ENCODE data around the gene SNRPD2.
A peak's percentile ranks its signal among the peaks of the same experiment; 100 is the strongest.
"Not testable (repeated sequence)": the region's sequence is repeated elsewhere in the genome, so short reads cannot be mapped to it uniquely, and the experiment has no call there.

The SNRPD2 gene

DNA sequence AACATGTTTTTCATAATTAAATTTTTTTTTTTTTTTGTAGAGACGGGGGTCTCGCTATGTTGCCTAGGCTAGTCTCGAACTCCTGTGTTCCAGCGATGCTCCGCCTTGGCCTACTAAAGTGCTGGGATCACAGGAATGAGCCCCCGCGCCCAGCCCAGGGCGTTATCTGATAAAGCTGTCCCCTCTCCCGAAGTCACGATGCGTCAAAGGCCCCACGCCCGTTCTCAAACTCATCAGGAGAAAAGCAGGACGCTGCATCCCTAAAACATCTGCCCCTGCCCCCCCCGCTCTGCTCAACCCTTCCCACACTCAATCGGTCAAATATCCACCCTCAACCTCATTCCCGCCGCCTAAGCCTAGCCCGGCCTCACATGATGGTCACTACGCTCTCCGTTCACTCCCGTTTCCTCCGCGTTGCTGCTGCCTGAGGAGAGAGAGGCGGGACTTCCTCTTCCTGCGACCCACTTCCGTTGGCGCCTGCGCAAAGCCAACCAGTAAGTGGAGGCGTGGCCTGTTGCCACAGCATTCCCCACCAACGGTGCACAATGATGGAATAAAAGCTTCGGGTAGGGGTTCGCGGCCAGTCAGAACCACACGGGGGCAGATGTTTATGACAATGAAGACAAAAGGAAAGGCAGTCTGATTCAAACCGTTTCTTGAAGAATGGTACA is at the start of gene SNRPD2:
Gene SNRPD2, minus strand, starts transcription at position 438 of the 671 bp plus-strand sequence. Its CDS starts 65 bp downstream, at position 373.
- peak; percentile 93 to 94 for DNase-seq

DNA sequence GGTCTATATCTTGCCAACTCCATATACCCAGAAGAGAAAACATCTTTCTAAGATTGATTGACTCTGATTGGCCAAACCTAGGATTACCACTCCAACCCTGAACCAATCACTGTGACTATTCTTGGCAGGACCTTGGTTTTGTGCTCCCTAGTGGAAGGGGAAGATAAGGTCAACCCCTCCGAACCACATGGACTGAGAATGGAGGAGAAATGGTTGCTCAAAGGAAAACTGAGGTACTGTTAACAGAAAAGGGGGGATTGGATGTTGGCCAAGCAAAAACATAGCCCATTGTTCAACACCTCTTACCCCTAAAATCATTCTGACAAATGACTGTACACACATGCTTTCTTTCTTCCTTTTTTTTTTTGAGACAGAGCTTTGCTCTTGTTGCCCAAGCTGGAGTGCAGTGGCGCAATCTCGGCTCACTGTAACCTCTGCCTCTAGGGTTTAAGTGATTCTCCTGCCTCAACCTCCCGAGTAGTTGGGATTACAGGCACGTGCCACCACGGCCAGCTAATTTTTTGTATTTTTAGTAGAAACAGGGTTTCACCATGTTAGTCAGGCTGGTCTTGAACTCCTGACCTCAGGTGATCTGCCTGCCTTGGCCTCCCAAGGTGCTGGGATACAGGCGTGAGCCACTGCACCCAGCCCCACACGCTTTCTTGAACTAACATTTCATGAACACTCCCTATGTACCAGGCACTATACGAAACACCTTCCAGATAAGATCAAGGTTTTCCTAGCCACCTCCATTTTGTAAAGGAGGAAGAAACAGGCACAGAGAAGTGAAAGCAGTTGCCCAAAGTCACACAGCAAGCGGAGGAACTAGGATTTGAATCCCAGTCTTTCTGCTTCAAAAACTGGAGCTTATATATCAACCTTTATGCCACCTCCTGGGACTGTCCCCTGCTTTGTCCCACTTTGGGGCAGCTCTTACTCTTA is 48.0 kb upstream of the SNRPD2 start:
- no peak for DNase-seq

DNA sequence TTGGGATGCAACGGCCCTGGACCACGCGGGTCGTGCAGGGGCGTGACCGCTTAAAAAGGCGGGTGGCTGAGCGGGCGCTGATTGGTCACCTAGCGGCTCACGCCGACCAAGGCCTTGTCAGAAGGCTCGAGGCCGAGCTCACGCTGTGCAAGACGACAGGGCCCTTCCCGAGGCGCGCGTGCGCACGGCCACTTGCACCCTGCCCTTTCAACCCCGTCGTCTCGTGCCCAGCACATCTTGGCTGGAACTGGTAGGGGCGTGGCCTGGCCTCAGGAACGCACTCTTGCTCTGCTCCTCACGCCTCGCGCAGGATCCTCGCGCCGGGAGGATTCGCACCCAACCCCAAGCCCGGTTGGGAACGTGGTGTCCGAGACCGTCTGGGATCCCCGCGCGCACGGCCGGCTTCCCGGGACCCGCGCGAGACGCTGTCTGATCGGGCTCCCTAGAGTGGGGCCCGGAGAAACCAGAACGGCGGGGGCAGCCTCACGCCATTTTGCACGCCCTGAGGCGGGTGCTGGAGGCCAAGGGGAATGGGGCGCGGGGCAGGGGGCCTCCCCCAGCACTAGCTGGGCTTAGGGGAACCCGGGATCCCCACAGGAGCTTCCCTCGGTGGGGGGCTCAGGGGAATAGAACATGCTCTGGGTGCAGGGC is 41.5 kb upstream of the SNRPD2 start, which contains the start of gene MEIOSIN:
Gene MEIOSIN, plus strand, starts transcription at position 280 of the 651 bp plus-strand sequence. CDS start 1,938 bp downstream, outside the sequence.
- no peak for DNase-seq

DNA sequence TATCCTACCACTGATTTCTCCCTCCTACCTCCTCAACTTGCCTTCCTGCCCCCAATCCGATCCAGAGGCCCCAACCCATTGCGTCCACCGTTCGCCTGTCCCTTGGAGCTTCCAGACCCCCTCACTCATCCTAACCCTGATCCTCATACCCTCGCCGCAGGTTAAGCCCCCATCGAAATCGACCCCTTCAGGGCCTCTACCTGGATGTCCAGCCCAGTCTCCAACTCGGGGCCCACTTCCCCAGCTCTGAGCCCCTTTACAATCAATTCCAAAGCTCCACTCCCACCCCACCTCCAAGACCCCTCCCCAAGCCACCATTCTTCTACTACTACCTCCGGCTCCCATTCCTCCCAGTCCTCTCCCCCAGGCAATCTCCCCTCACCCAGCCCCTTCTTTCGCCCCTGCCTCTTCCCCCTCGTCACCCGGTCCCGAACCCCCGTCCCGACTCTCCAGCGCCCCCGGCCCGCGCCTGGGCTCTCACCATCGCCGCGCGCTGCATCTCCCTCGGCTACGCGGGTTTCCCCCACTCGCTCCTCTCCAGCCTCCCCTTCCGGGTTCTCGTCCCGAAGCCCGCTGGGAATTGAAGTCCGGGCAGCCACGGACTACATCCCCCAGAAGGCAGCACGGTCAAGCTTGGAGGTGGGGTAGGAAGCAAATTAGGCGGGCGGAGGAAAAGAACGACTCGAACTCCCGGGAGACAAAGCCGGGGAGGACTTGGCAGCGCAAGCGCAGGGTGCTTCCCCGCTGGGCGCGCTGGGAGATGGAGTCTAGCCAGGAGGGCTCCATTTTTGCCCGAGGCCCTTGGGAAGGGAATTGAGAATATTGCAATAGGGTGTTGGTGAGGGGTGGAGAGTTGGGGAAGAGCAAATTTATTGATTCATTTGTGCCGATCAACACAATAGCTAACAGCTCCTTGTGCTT is 38.9 kb upstream of the SNRPD2 start, which contains the start of gene FBXO46:
Gene FBXO46, minus strand, starts transcription at position 529 of the 921 bp plus-strand sequence. CDS start 17,401 bp downstream, outside the sequence.
- peak; percentile 96 for DNase-seq

DNA sequence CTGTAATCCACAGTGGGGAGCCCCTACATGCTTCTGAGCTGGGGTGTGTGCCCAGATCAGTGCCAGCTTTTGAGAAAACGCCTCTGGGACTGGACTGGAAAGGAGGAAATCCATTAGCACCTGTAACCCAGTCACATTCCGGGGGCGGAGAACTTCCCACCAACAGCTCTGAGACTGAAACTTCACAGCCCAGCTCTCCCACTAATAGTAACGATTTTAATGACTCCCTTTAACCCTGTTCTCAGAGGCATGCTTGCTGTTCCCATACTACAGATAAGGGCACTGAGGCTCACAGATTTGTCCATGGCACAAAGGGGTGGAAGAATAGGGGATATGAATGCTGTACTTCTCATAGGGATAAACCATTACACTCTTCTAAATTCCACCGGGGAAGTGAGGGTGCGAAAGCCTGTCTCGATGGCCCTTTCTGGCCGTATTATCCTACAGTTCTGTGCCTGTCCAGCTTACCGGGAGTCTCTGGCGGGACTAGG is 38.1 kb upstream of the SNRPD2 start:
- DNase-seq, result no peak

DNA sequence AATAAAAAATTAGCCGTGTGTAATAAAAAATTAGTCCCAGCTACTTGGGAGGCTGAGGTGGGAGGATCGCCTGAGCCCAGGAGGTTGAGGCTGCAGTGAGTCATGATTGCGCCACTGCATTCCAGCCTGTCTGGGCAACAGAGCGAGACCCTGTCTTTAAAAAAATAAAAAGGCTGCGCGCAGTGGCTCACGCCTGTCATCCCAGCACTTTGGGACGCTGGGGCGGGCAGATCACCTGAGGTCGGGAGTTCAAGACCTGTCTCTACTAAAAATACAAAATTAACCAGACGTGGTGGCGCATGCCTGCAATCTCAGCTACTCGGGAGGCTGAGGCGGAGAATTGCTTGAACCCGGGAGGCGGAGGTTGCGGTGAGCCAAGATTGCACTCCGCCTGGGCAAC is 36.9 kb upstream of the SNRPD2 start:
- not testable (repeated sequence) for DNase-seq

DNA sequence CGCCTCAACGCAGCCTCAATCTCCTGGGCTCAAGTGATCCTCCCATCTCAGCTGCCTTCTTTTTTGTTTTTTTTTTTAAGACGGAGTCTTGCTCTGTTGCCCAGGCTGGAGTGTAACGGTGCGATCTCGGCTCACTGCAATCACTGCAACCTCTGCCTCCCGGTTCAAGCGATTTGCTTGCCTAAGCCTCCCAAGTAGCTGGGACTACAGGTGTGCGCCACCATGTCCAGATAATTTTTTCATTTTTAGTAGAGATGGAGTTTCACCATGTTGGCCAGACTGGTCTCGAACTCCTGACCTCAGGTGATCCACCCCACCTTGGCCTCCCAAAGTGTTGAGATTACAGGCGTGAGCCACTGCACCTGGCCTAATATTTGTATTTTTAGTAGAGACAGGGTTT is 28.3 kb upstream of the SNRPD2 start:
- DNase-seq, result not testable (repeated sequence)

DNA sequence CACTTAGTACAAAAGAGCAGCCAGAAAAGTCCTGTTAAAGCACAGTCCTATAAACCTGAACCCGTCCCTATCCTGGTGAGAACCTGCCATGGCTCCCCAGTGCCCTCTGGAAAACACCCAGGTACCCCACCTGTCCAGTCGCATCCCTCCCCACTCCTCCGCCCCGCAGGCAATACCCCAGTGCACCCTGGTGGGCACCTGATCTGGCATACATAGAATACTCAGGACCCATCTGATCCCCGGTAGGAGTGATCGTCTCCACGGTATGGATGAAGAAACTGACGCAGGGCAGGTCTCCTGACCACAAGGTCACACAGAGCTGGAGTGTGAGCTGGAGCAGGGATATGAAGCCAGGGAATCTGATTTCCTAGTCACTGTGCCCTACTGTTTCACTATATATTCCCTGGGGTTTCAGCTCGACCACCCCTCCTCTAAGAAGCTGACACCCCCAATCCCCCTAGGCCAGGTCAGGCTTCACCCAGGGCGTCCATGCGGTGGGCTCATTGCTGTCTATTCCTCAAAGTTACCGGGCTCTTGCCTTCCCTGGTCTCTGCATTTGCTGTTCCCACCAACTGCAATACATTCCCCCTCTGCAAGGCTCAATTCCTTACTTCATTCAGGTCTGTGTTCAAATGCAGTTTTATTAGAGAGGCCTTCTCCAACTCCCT is 26.4 kb upstream of the SNRPD2 start:
- DNase-seq, result no peak

DNA sequence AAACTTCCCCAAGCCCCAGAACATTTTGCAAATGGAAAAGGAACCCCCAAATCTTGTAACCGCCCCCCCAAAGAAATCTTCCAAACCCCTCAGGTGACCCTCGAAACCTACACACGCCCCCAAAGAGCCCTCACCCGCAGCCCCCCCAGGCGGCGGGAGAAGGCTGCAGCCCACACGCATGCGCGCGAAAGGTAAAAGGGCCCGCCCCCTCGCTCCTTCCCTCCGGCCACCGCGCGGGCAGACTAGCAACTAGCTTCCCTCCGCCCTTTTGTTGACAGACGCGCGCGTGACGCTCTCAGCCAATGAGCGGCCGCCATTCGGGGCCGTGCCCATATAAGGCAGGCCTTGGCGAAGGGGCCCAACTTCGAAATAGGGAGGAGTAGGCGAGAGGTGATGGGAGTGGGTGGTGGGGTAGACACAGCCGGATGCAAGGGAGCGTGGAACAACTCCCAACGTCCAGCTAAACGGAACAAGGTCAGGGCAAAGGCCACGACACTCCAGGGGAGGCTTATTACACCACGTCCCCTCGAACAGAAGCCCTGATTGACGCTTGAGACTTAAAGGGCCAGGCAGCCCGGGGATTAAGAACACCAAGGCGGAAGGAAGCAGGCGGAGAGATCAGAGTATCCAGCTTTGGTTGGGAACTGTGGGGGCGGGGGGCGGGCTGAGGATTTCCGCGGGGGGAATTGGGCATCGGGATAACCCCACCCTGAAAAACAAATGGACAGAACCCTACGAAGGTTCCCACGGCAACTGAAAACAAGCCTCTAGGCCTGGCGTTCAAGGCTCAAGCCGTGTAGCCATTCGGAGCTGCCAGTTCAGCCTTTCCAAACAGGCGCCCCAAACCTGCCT is 25.6 kb upstream of the SNRPD2 start:
- peak; percentile 99 for DNase-seq

DNA sequence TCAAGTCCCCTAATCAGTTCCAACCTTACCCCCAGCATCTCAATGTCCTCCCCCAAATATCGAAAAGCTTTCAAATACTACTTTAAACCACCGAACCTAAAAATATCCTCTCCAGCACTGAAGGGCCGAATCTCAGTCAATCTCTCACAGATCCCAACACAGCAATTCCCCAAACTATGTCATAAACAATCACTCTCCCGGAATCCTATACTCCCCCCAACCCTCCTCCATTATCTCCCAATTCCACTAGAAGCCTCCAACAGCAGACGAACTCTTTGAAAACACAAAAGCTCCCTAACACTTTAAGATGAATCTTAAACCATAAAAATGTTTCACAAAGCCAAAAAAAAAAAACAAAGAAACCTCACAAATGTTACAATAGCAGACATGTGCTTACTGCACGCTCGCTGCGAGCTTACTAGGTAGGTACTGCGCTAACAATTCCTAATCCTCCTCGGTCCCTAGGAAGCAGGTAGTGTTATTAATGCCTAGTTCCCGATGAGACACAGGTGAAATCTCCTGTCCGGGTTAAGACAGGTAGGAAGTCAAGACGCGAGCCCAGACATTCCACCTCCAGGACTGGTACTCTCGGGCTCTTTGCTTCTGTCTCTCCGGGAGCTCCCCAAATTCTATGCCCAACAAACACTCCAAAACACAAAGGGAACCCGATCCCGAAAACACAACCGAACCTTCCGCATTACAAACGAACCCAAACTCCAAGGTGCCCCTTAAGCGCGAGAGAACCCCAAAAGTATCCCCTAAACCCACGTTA is 24.8 kb upstream of the SNRPD2 start:
- no peak for DNase-seq

DNA sequence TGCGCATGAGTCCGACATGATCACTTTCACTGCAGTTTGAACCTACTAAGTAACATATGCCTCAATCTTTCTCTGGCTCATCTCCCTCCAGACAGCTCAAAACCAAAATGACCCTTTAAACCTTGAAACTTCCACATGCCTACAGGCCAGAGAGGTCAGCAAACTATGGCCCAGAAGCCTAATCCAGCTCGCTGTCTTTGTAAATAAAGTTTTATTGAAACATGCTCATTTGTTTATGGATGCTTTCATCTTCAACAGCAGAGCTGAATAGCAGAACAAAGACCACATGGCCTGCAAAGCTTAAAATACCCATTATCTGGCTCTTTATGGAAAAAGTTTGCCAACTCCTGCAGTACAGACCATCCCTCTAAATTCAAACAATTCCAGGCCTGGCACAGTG is 23.4 kb upstream of the SNRPD2 start:
- no peak for DNase-seq

DNA sequence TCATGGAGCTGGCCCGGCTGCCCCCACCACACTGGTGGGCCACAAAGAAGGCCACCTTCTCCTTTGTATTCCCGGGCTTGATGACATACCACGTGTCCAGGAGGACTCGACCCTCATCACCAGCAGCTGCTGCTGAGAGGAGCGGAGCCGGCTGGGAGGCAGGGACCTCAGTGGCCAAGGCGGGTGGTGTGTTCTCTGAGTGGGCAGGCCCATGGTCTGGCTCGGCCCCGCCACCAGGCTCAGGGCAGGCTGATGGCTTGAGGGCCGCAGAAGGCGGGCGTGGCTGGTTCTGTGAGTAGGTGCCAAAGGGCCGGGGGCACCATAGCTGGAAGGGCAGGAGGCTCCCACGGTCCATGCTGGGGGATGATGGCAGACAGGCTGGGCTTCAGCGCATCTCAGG is 21.4 kb upstream of the SNRPD2 start:
- DNase-seq, result no peak

DNA sequence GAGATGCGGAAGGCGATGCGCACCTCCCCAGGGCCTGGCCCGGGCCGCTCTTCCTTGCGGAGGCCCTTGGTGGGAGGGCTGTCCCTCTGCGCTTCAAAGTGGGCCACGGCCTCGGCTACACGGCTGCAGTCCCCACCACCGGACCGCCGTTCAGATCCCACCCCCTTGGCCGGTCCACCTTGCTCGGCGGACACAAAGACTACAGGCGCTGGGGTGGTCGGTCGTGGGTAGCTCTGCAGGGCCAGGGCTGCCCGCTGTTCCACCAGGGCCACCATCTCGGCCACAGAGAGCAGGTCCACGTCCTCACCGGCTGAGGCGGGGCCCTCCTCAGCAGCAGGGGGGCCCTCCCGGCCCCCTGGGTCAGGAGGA is 20.9 kb upstream of the SNRPD2 start:
- no peak for DNase-seq

DNA sequence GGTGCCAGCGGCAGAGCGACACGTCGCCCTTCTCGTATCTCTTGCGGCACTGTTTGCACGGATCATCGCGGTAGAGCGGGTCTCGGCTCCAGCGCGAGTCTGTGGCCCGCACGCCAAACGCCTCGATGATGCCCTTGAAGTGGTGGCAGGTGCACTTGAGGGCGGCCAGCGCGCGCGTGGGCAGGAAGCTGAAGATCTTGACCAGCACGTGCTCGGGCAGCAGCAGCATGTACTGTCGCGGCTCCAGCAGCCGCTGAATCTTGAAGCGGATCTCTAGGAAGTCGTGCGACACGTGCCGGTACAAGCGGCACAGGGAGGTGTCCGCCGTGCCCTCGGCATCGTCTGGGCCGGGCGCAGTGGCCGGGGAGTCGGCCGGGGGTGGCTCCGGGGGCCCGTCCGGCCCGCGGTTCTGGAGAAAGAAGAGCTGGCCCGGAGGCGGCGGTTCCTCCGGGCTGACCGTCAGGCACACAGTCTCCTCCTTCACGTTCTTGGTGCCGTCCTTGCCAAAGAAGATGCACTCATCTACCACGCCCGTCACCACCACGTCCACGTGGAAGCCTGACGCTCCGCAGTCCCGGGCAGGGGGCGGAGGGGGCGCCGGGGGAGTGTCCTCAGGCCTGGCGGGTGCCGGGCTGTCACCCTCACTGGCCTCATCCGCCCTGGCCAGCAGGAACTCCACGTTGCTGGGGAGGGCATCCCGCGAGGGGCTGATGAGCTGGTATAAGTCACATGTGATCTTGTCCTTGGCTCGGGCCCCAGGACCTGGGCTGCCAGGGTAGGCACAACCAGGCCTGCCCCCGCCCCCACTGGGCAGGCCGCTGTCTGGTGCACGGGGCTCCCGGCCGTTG is 20.3 kb upstream of the SNRPD2 start:
- no peak for DNase-seq

DNA sequence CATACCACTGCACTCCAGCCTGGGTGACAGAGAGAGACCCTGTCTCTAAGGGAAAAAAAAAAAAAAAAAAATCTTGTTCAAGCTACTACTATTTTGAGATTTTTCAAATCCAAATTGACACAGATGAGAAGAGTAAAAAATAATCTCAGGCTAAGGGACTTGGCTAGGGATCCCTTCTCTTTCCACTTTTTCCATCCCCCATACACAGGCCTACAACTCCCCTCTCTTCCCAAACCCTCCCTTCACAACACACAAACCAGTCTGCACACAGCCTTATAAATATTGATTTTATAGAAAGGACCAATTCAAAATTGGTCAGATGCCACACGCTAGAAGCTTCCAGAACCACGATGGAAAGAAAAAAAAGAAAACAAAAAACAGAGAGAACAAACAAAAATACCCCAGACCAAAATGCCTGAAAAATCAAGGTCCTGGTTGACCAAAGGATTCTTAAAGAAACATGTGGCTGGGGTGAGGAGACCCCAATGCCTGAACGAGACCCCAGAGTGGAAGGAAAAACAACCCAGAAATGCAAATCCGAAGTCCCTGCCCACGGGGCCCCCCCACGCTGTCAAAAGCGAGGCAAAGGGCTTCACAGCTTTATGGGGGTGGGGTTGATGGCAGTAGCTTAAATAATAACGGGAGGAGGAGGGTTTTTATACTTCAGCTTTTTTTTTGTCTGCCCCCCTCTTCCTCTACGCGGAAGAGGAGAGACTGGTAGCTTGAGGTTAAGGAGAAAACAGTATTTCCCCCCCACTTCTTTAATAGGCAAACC is 18.8 kb upstream of the SNRPD2 start:
- no peak for DNase-seq

DNA sequence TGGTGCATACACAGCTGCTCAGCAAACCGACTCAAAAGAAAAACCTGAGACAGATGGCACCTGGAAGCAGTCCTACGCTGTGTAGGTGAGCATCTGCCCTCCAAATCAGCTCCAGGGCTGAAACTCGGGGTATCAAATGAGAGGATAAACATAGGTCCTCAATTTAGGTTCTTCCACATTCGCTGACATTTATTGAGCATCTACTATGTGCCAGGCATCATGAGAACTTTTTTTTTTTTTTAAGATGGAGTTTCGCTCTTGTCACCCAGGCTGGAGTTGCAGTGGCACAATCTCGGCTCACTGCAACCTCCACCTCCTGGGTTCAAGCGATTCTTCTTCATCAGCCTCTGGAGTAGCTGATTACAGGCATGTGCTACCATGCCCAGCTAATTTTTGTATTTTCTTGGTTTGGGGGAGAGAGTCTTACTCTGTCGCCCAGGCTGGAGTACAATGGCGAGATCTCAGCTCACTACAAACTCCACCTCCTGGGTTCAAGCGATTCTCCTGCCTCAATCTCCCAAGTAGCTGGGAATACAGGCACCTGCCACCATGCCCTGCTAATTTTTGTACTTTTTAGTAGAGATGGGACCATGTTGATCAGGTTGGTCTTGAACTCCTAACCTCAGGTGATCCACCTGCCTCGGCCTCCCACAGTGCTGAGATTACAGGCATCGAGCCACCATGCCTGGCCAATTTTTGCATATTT is 14.1 kb upstream of the SNRPD2 start:
- no peak for DNase-seq

DNA sequence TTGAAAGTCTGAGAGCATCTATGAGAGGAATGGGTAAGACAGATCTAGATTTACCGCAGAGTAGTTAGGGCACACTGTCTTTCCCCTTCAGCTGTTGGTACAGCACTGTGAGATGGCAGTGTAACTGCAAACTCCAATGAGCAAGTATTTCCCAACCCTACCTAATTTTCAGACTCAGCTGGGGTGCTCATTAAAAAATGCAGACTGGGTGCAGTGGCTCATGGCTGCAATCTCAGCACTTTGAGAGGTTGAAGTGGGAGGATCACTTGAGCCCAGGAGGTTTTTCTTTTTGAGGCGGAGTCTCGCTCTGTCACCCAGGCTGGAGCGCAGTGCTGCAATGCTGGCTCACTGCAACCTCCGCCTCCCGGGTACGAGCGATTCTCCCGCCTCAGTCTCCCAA is 13.4 kb upstream of the SNRPD2 start:
- DNase-seq, result no peak

Data from CD4-positive, alpha-beta T cell treated with Interleukin-4 for 1 hour (primary cell).